LNCAP (cell line): Measurements from ENCODE around the gene PHB1.

ENCODE experiments used
- TF ChIP-seq, protein P1 (sequence below): fragments of 450-650 bp; IDR thresholded peaks from 2 replicates; pipeline ENCODE4 v1.5.1; 2017; ENCODE audit warnings: mild to moderate bottlenecking

The PHB1 gene

DNA sequence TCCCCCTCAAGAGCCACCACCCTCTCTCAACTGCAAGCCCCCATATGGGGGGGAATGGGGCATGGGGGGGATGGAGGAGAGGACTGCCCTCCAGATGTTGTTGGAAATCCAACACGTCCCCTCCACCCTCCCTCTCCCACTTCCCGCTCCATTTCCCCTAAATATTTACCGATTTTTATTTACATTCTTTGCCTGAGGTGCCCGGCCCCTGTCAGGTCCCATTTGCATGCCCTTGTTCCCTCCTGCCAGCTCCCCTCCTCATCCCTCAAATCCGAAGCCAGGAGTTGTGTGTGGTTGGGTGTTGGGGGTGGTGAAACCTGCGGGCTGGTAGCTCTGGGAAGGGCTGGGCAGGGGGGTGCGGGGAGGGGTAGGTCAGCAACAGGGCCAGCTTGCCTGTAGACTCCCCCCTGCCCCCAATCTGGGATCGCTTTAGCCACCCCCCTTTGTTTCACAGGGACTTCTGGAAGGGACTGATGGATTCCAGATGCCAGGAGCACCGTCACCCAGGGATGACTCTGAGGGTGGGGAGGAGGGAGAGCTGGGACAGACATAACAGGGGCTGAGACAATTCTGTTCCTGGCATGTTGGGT is 40.7 kb upstream of the PHB1 start:
- TF ChIP-seq, protein P1, sequence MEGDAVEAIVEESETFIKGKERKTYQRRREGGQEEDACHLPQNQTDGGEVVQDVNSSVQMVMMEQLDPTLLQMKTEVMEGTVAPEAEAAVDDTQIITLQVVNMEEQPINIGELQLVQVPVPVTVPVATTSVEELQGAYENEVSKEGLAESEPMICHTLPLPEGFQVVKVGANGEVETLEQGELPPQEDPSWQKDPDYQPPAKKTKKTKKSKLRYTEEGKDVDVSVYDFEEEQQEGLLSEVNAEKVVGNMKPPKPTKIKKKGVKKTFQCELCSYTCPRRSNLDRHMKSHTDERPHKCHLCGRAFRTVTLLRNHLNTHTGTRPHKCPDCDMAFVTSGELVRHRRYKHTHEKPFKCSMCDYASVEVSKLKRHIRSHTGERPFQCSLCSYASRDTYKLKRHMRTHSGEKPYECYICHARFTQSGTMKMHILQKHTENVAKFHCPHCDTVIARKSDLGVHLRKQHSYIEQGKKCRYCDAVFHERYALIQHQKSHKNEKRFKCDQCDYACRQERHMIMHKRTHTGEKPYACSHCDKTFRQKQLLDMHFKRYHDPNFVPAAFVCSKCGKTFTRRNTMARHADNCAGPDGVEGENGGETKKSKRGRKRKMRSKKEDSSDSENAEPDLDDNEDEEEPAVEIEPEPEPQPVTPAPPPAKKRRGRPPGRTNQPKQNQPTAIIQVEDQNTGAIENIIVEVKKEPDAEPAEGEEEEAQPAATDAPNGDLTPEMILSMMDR, result no peak

DNA sequence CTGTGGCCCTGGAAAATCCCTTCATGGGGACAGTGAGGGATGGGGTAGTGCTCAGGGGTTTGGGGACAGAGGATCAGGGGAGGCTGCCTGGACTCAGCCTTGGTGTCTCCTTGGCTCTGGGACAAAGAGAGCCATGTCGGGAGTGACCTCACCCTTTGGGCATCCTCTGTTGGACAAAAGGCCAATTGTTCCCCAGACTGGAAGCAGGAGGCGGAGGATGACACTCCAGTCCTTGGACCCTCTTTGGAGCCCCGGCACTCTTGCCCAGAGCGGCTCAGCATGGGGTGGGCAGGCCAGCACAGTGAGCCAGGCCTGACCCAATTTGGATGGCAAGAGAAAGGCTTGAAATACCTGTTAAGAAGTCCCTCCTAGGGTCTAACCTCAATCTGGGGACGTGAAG is 39.4 kb upstream of the PHB1 start:
- TF ChIP-seq, protein P1, result no peak

DNA sequence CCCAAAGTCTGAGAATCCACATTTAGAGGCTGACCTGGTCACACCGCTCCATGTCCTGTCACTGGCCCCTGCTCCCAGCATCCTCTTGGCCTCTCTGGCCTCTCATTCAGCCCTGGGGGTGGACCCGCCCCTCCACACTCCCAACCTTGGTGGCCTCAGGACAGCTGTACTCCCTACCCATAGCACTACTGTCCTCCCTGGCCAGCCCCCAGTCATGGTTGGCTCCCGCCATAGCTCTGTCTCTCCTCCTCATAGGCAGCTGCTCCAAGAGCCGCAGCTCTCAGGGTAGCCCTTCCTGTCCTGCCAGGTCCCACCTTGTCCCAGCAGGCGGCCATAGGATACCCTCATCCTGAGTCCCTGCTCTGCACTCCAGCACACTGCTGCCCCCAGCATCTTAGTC is 38.0 kb upstream of the PHB1 start:
- TF ChIP-seq, protein P1, result no peak

DNA sequence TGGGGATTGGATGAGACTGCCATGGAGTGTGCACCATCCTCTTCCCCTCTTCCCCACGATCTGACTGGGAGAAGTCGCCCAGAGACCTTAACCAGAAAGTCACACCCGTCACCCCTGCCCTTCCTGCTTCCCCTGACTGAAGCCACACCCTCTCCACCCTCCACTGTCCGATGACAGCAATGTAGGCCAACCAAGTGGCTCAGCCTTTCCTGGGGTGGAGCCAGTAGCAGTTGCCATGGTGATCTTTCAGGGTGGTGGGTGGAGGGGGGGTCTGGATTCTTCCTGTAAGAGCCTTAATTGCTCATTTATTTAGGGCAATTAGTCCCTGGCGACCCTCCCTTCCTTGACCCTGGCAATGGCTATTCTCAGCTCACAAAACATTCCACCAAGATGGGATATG is 37.5 kb upstream of the PHB1 start:
- TF ChIP-seq, protein P1, result no peak

DNA sequence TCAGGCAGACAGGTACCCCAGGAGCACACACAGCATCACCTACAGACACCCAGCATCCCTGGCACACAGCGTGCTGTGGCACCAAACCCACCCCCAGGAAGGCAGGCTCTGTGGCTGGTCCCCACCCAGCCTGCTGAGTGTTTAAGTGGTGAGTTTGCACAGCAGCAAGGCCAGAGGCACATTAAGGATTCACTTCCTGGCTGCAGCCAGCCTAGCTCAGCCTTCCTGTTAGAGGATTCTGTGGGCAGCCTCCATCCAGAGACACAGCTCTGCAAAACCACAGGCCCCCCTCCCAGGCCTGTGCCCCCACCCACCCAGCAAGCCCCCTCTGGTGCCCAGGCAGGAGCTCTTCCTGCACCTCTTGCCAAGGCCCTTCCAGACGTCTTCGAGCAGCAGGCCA is 36.1 kb upstream of the PHB1 start:
- TF ChIP-seq, protein P1, result no peak

DNA sequence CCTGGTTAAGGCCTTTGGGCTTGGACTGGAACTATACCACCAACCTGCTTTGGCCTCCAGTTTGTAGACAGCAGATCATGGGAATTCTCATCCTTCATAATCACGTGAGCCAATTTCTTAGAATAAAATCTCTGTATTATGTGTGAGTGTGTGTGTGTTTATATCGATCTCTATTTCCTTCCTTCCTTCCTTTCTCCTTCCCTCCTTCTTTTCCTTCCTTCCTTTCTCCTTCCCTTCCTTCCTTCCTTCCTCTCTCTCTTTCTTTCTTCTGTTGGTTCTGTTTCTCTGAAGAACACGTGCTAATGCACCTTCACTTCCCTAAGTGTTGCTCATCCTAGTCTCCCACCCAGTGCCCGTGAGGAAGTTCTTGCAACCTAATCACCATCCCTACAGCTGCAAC is 35.5 kb upstream of the PHB1 start:
- TF ChIP-seq, protein P1, result no peak

DNA sequence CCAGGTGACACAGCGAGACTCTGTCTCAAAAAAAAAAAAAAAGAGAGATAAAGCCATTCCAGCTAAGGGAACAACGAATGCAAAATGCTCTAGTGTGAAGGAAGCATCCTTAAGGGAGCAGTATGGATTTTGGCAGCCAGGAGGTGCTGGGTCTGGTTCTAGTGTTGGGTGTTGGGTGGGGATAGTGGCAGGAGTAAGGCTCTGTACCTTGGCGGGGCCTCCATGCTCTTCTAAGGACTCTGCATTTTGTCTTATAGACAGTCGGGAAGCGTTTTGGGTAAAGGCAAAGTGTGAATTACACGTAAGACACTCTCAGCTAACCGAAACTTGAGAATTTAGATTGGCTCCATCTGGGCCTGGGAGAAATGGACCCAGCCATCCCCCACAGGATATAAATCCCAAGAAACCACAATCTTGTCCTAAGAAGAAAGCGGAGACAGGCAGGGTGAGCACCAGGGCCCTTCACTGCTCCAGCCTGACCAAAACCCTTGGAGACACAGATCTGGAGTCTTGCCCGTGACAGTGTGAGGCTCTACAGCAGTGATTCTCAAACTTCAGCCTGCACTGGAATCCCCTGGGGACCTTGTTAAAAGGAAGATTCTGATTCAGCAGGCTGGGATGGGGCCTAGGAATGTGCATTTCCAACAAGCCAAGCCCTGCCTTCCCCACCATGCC is 33.1 kb upstream of the PHB1 start:
- TF ChIP-seq, protein P1, result no peak
